Measurements from ENCODE around the gene KDM2A.

Gene KDM2A

GRCh38 chr11:67079065-67079705, 39.9 kb upstream of the KDM2A start:
- no peak for TF ChIP-seq CTCF (IDR thresholded peaks at IDR 0.05; ENCODE audit: insufficient read depth, low read length, poor library complexity, severe bottlenecking)
- Histone ChIP-seq H3K27me3 (replicated peaks; ENCODE audit: control insufficient read depth, insufficient read depth, low read length) (no peaks in the 10 kb centered on the region), H3K36me3 (ENCODE audit: control insufficient read depth, insufficient read depth, low read length) (no peaks in the 10 kb centered on the region), H3K4me3 (replicated peaks; ENCODE audit: low read depth, low read length) (no peak overlapping the region)
- no peak for DNase-seq (ENCODE audit: extremely low read depth, insufficient read length)

- peak; percentile 36 for TF ChIP-seq CTCF (IDR thresholded peaks at IDR 0.05; ENCODE audit: insufficient read depth, low read length, poor library complexity, severe bottlenecking)
- DNase-seq (ENCODE audit: extremely low read depth, insufficient read length): no peak
- H3K4me3 ChIP-seq (replicated peaks; ENCODE audit: low read depth, low read length): no peak overlapping the region
- no peaks in the 10 kb centered on the region for H3K36me3 ChIP-seq (ENCODE audit: control insufficient read depth, insufficient read depth, low read length)
- H3K27me3 ChIP-seq (replicated peaks; ENCODE audit: control insufficient read depth, insufficient read depth, low read length): no peaks in the 10 kb centered on the region
Measured at GRCh38 chr11:67082071-67082791, 36.8 kb upstream of the KDM2A start.

- Histone ChIP-seq H3K27me3 (replicated peaks; ENCODE audit: control insufficient read depth, insufficient read depth, low read length) (no peaks in the 10 kb centered on the region), H3K36me3 (ENCODE audit: control insufficient read depth, insufficient read depth, low read length) (no peaks in the 10 kb centered on the region), H3K4me3 (replicated peaks; ENCODE audit: low read depth, low read length) (no peak overlapping the region)
- no peak for TF ChIP-seq CTCF (IDR thresholded peaks at IDR 0.05; ENCODE audit: insufficient read depth, low read length, poor library complexity, severe bottlenecking)
- no peak for DNase-seq (ENCODE audit: extremely low read depth, insufficient read length)
Measured at GRCh38 chr11:67083786-67084366, 35.2 kb upstream of the KDM2A start.

GRCh38 chr11:67085617-67086016, 33.4 kb upstream of the KDM2A start:
- TF ChIP-seq CTCF (IDR thresholded peaks at IDR 0.05; ENCODE audit: insufficient read depth, low read length, poor library complexity, severe bottlenecking): no peak
- no peaks in the 10 kb centered on the region for H3K27me3 ChIP-seq (replicated peaks; ENCODE audit: control insufficient read depth, insufficient read depth, low read length)
- H3K4me3 ChIP-seq (replicated peaks; ENCODE audit: low read depth, low read length): no peak overlapping the region
- no peak for DNase-seq (ENCODE audit: extremely low read depth, insufficient read length)
- H3K36me3 ChIP-seq (ENCODE audit: control insufficient read depth, insufficient read depth, low read length): no peaks in the 10 kb centered on the region

- Histone ChIP-seq H3K4me3 (replicated peaks; ENCODE audit: low read depth, low read length) (no peak overlapping the region), H3K27me3 (replicated peaks; ENCODE audit: control insufficient read depth, insufficient read depth, low read length) (no peaks in the 10 kb centered on the region), H3K36me3 (ENCODE audit: control insufficient read depth, insufficient read depth, low read length) (no peaks in the 10 kb centered on the region)
- no peak for DNase-seq (ENCODE audit: extremely low read depth, insufficient read length)
- TF ChIP-seq CTCF (IDR thresholded peaks at IDR 0.05; ENCODE audit: insufficient read depth, low read length, poor library complexity, severe bottlenecking): no peak
Measured at GRCh38 chr11:67090717-67091116, 28.3 kb upstream of the KDM2A start.
